Measurements from ENCODE around the gene YY1.
A peak's percentile ranks its signal among the peaks of the same experiment; 100 is the strongest.
"Not testable (repeated sequence)": the region's sequence is repeated elsewhere in the genome, so short reads cannot be mapped to it uniquely, and the experiment has no call there.

The YY1 gene

DNA sequence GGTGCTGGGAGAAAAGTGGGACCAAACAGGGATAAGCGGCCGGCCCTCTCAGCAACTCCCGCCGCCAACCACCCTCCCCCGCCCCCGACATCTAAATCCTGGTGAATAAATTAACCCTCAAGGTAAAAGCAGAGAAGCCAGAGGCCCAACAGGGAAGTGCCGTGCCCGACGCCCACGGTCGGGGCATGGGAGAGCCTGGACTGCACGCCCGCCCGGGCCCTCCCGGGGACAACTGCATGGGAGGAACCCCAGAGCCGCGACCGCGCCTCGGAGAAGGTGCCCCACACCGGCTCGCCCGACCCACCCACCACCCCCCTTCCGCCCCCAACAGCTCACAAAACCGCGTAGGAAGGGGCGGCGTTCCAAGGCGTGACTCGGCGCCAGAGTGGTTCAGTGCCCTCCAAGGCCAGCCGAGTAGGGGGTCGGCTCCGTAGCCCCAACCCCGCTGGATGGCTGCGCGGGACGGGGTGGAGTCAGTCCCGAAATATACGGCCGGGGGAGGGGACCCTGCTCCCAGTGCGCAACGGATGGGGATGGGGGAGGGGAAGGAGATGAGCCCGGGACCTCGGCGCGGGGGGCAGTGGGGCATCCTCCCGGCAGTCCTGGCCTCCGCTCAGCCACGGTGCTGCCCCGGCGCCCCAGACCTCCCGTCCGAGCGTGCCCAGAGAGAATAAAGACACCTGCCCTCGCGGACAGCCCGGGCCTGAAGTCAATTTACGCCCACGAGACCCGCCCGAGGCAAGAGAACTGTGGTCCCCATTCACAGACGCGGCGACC, 66.6 kb downstream of the YY1 start:
- Mint-ChIP-seq H3K27me3 (peaks cover 2% of the 10 kb centered on the region), H3K36me3 (no peaks in the 10 kb centered on the region), H3K27ac (peak overlapping the region; percentile 85), H3K4me3 (peak overlapping the region; percentile 88), H3K9me3 (no peaks in the 10 kb centered on the region), H3K4me1 (peaks cover 10% of the 10 kb centered on the region)

DNA sequence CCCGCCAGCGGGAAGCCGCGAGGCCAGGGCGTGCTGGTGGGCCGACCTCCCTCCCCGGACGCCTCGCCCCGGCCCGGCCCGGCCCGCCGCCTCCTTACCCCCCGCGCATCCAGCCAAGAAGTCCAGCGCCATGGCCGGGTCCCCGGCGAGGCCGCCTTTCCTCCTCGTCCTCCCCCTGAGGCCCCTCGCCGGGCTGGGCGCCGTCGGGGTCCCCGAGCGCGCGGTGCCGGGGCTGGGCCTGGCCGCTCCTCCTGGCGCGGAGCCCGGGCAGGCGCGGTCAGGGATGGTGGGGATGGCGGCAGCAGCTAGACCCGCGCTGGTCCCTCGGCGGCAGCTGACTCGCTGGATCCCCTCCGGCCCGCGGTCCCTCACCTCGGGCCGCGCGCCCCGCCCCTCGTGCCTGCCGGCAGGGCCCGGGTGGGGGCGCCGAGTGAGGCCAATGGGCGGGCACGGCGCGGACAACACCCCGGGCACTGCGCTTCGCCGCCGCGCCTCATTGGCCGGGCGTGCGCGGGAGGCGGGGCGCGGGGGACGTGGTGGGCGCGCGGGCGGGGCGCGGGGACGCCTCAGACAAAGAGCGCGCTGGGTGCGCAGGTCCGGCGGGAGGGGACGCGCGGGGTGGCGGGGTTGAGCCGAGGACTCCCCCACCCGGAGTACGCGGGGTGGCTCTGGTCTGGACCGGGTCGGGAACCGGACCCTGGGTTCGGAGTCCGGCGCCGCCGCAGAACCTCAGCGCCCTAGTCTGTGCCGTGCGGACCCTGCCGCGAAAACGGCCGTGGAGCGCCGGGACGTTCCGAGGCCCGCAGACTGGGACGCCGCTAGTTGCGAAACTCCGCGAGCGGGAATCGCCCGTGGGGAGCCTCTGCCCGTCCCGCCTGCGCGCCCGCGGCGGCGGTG, 67.4 kb downstream of the YY1 start, which contains the start of gene SLC25A29:
Gene SLC25A29, minus strand, starts transcription at position 344 of the 897 bp plus-strand sequence. Its CDS starts 212 bp downstream, at position 132.
- Mint-ChIP-seq H3K4me1 (peaks cover 10% of the 10 kb centered on the region), H3K27ac (no peak within 1 kb of the TSS), H3K4me3 (peak within 1 kb of the TSS; percentile 88), H3K9me3 (no peaks in the 10 kb centered on the region), H3K36me3 (no peaks in the 10 kb centered on the region), H3K27me3 (peaks cover 2% of the 10 kb centered on the region)

DNA sequence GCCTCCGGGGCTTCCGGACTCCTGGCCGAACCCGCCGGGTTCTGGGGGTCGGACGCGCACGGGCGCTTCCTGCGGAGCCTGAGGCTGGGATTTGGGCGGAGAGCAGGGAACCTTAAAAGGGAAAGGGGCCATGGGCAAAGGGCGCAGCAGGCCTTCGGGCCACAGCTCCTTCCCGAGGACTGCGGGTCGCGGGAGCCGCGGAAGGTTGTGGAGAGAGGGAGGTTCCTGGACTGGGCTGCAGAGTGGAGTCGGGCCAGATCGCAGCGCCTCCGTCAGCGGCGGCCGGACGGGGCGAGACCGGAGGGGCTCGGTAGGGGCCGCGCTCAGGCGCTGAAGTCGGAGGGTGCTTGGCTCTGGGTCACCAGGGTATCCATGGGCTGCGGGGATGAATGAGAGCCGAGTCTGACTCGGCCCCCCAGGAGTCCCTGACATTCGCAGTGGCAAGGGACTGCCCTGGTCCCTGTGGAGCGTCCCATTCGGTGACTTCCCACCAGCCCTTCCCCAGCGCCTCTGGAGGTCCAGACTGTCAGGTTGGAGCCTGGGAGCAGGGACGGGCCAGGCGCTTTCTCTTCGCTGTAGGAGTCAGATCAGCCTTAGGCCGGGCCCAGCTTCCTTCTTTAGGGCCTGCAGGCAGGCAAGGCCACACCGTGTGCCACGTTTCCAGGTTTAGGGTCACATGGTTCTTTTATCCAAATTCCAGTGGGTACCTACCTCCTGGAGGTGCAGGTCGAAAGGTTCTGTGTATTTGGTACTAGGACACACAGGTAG, 68.2 kb downstream of the YY1 start:
- peaks cover 10% of the 10 kb centered on the region for H3K4me1 Mint-ChIP-seq
- H3K36me3 Mint-ChIP-seq, result no peaks in the 10 kb centered on the region
- H3K27ac Mint-ChIP-seq, result no peak overlapping the region
- peaks cover 2% of the 10 kb centered on the region for H3K27me3 Mint-ChIP-seq
- peak overlapping the region; percentile 68 for H3K4me3 Mint-ChIP-seq
- no peaks in the 10 kb centered on the region for H3K9me3 Mint-ChIP-seq

DNA sequence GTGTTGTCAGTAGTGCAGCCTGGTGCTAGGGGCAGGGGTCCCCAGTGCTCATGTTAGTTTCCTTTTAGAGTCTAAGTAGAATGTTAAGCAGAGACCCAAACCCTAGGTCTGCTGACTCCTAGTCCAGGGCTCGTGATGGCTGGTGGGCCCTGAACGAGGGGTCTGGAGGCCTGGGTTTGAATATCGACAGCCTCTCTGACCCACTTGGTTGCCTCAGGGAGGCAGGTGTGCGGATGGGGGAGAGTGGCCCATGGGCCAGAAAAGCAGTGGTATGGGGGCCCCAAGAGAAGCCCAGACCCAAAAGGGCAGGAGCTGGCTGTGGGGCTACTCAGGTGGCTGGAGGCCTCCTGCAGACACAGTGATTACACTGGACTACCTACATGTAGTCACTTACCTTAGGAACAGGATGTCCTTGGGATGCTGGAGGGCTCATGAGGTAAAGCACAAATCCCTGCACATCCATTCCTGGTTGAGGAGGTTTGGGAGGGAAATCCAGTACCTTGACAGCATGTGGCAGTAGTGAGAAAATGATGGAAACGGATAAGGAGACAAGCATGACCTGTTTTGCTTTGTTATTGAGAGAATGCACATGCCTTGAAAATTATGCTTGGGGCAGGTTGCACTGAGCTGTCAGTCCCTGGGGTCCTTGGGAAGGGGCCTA, 69.0 kb downstream of the YY1 start:
- H3K27ac Mint-ChIP-seq, result no peak overlapping the region
- peaks cover 10% of the 10 kb centered on the region for H3K4me1 Mint-ChIP-seq
- H3K9me3 Mint-ChIP-seq, result no peaks in the 10 kb centered on the region
- peak overlapping the region; percentile 68 for H3K4me3 Mint-ChIP-seq
- peaks cover 2% of the 10 kb centered on the region for H3K27me3 Mint-ChIP-seq
- no peaks in the 10 kb centered on the region for H3K36me3 Mint-ChIP-seq

DNA sequence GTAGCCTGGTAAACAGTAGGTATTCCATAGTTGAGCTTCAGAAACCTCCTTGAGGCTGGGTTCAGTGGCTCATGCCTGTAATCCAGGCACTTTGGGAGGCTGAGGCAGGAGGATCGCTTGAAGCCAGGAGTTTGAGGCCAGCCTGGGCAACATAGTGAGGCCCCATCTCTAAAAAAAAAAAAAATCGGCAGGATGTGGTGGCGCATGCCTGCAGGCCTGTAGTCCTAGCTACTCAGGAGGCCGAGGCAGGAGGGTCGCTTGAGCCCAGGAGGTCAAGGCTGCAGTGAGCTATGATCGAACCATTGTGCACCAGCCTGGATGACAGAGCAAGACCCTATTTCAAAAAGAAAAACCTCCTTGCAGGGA, 69.5 kb downstream of the YY1 start:
- H3K4me3 Mint-ChIP-seq, H3K27me3 Mint-ChIP-seq, H3K9me3 Mint-ChIP-seq, H3K36me3 Mint-ChIP-seq: not testable (repeated sequence)
- peak overlapping the region; percentile 15 for H3K27ac Mint-ChIP-seq
- H3K4me1 Mint-ChIP-seq, result peaks cover 10% of the 10 kb centered on the region

DNA sequence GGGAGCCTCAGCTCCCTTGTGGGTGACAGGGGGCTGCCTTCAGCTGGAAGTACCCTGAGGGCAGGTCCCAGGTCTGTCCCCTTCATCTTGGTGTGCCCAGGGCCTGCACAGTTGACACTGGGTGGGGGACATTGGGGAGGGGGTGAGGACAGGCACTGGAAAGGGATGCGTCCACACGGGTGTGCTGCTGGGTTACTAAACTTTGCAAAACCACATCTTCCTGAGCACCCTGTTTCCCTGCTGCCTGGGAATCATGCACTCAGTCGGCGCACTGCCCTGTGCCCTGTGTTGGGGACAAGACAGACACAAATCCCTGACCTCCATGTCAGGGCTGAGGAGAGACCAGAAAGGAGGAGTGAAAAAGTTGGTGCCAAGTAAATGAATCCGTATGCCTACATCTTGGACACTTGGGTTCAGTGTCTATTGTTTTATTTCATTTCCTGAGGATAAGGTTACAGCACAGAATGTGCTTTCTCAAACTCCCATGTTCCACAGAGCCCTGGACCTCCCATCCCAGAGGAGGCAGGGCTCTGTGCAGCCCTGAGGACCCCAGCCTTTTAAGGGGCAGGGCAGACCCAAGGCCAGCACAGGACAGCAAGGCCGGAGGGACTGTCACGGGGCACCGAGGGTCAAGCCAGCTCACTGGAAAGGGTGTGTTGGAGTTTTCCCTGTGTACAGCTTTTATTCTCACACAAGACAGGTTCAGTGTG, 70.2 kb downstream of the YY1 start:
- Mint-ChIP-seq H3K27ac (no peak overlapping the region), H3K4me3 (no peak overlapping the region), H3K27me3 (peaks cover 2% of the 10 kb centered on the region), H3K36me3 (no peaks in the 10 kb centered on the region), H3K9me3 (no peaks in the 10 kb centered on the region), H3K4me1 (peaks cover 10% of the 10 kb centered on the region)

DNA sequence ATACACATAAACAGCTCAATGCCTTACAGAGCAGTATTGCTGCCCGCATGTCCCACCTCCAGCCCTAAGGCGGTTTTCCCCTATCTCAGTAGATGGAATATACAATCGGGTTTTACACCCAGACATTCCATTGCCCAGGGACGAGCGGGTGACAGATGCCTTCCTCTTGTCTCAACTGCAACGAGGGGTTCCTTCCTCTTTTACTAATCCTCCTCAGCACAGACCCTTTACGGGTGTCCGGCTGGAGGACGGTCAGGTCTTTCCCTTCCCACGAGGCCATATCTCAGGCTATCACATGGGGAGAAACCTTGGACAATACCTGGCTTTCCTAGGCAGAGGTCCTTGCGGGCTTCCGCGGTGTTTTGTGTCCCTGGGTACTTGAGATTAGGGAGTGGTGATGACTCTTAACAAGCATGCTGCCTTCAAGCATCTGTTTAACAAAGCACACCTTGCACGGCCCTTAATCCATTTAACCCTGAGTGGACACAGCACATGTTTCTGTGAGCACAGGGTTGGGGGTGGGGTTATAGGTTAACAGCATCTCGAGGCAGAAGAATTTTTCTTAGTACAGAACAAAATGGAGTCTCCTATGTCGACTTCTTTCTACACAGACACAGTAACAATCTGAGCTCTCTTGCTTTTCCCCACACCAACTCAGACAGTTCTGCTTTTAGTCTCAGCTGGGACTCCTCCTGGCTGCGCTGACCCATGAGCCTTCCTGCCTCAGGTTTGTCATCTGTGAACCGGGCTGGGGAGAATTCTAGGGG, 73.3 kb downstream of the YY1 start:
- H3K27me3 Mint-ChIP-seq, H3K36me3 Mint-ChIP-seq, H3K27ac Mint-ChIP-seq, H3K4me3 Mint-ChIP-seq, H3K9me3 Mint-ChIP-seq, H3K4me1 Mint-ChIP-seq: not testable (repeated sequence)

DNA sequence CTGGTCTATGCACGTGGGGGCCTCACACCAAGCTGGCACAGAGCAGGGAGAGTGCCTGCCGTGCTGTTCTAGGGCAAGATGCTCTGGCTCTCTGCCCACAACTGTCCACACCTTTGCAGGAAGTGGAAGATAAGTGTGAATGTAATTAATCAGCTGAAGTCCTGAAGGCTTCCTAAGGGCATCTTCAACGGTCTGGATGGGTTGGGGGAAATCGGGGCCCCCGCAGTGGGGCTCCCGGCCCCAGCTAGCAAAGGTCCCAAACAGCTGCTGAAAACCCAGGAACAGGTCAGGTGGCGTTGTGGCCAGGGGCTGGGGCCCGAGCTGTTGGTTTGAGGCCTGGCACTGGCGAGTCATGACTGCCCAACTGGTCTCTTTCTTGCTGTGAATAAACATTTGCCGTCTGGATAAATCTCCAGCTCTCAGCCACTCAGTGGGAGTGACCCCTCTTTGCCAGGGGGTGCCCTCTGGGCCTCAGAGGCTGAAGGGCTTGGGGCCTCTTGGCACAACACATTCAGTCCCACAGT, 74.0 kb downstream of the YY1 start:
- Mint-ChIP-seq H3K4me1 (peaks cover 4% of the 10 kb centered on the region), H3K27me3 (no peaks in the 10 kb centered on the region), H3K9me3 (no peaks in the 10 kb centered on the region), H3K36me3 (no peaks in the 10 kb centered on the region), H3K27ac (no peak overlapping the region), H3K4me3 (no peak overlapping the region)

DNA sequence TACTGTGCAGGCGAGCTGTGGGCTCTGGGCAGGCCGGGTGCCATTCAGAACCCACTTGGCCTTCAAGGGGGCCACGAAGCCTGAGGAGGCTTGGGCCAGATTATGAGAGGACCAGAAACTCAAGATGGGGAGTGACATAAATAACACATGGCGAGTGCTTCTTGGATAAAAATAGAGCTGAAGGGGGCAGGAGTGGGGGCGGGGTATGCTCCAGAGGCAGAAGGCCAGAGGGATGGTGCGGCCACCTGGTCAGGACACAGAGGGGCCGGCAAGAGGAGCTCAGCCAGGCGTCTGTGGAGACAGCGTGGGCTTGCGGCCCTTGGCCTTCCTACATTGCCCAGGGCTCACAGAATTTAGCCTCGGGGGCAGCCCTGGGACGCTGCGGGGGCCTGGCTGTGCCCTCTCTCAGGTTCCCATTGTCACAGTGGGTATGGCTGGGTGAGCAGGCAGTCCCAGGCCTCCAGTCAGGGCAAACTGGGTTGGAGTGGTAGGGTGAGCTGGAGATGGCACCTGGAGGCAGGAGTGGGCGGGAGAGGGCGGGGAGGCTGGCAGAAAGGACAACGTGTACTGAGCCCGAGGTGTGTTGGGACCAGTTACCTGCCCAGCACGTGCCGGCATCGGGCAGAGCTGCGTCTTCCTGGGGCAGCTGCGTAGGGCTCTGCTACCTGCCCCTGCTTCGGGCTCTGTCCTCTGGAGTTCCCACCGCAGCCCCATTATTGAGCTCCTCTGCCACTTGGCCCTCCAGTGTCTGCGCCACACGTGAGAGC, 74.7 kb downstream of the YY1 start:
- Mint-ChIP-seq H3K4me1 (peaks cover 5% of the 10 kb centered on the region), H3K4me3 (no peak overlapping the region), H3K27me3 (no peaks in the 10 kb centered on the region), H3K9me3 (no peaks in the 10 kb centered on the region), H3K36me3 (no peaks in the 10 kb centered on the region), H3K27ac (no peak overlapping the region)

DNA sequence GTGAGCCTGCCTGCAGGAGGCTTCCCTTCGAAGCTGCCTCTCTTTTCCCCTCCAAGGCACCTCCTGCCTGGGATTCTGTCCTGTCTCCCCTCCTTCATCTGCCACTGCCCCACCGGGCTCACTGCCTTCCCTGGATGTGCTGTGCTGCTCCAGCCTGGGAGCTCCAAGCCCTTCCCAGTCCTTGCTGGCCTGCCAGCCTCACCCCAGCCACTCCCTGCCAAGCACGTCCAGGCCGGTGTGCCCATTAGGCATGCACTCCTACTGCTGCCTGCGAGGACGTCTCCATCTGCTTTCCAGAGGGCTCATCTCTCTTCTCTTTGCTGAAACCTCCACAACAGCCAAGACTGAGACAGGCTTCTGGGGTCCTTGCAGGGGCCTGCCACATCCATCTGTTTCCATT, 75.8 kb downstream of the YY1 start:
- H3K4me3 Mint-ChIP-seq, result no peak overlapping the region
- no peaks in the 10 kb centered on the region for H3K9me3 Mint-ChIP-seq
- H3K4me1 Mint-ChIP-seq, result peaks cover 5% of the 10 kb centered on the region
- H3K36me3 Mint-ChIP-seq, result no peaks in the 10 kb centered on the region
- peak overlapping the region; percentile 12 for H3K27ac Mint-ChIP-seq
- no peaks in the 10 kb centered on the region for H3K27me3 Mint-ChIP-seq

DNA sequence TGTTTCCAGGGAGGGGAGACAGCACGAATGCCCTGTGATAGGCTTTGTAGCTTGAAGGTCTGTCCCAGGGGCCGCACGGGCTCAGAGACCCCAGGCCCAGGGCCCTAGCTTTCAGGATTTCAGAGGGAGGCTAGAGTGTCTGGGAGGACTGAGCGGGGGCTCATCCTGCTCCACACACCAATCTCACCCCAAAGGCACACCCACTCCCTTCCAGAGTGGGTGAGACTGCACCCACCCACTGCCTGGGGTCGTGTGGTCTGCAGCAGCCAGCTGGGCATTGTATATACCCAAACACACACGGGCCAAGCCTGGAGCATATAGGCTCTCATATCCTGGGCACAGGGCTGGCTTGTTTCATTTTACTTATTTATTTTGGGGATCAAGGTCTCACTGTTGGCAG, 78.4 kb downstream of the YY1 start:
- peaks cover 5% of the 10 kb centered on the region for H3K4me1 Mint-ChIP-seq
- no peaks in the 10 kb centered on the region for H3K9me3 Mint-ChIP-seq
- no peak overlapping the region for H3K27ac Mint-ChIP-seq
- H3K4me3 Mint-ChIP-seq, result no peak overlapping the region
- no peaks in the 10 kb centered on the region for H3K36me3 Mint-ChIP-seq
- no peaks in the 10 kb centered on the region for H3K27me3 Mint-ChIP-seq

DNA sequence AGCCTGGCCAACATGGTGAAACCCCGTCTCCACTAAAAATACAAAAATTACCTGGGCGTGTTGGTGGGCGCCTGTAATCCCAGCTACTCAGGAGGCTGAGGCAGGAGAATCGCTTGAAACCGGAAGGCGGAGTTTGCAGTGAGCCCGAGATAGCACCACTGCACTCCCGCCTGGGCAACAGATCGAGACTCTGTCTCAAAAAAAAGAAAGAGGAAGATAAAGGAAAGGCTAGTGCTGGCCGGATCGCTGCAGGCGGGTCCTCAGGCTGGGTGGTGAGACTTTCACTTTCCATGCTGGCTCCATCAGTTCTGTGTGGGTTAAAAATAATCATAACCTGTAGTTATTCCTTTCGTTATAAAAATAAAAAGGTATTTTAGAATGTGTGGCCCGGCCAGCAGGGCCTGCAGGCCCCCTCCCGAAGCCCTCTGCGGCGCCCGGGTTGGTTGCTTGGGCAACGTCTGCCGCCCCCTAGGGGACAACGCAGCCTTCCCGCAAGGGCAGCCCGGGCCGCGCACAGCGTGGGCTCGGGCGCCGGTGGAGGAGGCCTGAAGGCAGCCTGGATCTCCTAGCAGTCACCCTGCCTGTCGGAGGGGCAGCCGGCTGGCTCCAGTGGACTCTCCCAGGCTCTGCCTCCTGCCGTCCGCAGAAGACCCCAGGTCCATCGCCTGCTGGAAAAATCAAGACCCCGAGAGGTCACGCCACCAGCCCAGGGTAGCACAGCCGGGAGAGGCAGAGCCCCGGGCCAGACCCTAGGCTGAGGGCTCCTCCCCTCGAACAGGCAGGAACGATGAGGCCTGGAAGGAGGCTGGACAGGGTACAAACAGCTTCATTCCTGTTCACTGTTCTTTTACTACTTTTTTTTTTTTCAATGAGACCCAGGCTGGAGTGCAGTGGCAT, 79.2 kb downstream of the YY1 start:
- no peaks in the 10 kb centered on the region for H3K9me3 Mint-ChIP-seq
- no peaks in the 10 kb centered on the region for H3K36me3 Mint-ChIP-seq
- H3K27ac Mint-ChIP-seq, result no peak overlapping the region
- H3K4me3 Mint-ChIP-seq, result peak overlapping the region; percentile 73
- H3K4me1 Mint-ChIP-seq, result peaks cover 5% of the 10 kb centered on the region
- no peaks in the 10 kb centered on the region for H3K27me3 Mint-ChIP-seq
